PC-3 (cell line): ENCODE results near the gene ASL. TPM values are rescaled to one million over a fixed set of nuclear protein-coding genes. Genes with fewer than 3 reads are reported as not detected.

ENCODE experiments used
- ATAC-seq: fragments of 200-7000 bp; cut with Tn5 transposase; 2 replicates; pipeline ENCODE4 v1.9.1; 2020; ENCODE audit warnings: mild to moderate bottlenecking, moderate library complexity
- BruUV-seq: library from RNA; stranded (reverse); fragments of 400-500 nt; replicated peaks from 2 replicates; lab custom pipeline; 2021; lab: Mats Ljungman, UMichigan
- CTCF ChIA-PET: fragments of 300-600 bp; sonication (Branson Sonifier 250); formaldehyde crosslinking; loops from one replicate; lab custom pipeline; 2022; ENCODE audit warnings: antibody characterized with exemption; lab: Charles Lee
- POLR2A ChIA-PET: fragments of 300-600 bp; sonication (Branson Sonifier 250); formaldehyde crosslinking; loops from one replicate; lab custom pipeline; 2022; ENCODE audit warnings: antibody characterized with exemption; ENCODE audit not compliant: unreplicated experiment; lab: Charles Lee
- DNase-seq: peaks from one replicate; pipeline ENCODE4 v3.0.0-alpha.2; 2015
- H2AFZ ChIP-seq: fragments of 300-600 bp; sonication (generic); 2 replicates; pipeline ENCODE4 v1.6.0; 2016; ENCODE audit warnings: antibody characterized with exemption, low read length
- H3F3A ChIP-seq: fragments of 300-600 bp; sonication (generic); one replicate; pipeline ENCODE4 v1.6.0; 2017; ENCODE audit warnings: antibody characterized with exemption, low read length, control low read depth, mild to moderate bottlenecking; ENCODE audit not compliant: unreplicated experiment
- H3K27ac ChIP-seq: fragments of 300-600 bp; sonication (generic); 2 replicates; pipeline ENCODE4 v1.5.1; 2016; ENCODE audit warnings: mild to moderate bottlenecking, low read length
- H3K27me3 ChIP-seq: fragments of 300-600 bp; sonication (generic); 2 replicates; pipeline ENCODE4 v1.6.1; 2016; ENCODE audit warnings: low read length, mixed read lengths
- H3K36me3 ChIP-seq: fragments of 300-600 bp; sonication (generic); 2 replicates; pipeline ENCODE4 v1.6.1; 2016; ENCODE audit warnings: low read depth, mixed run types, low read length, mixed read lengths
- H3K4me1 ChIP-seq: fragments of 300-600 bp; sonication (generic); 2 replicates; pipeline ENCODE4 v1.5.1; 2016; ENCODE audit warnings: low read length; ENCODE audit not compliant: insufficient read depth
- H3K4me2 ChIP-seq: fragments of 300-600 bp; sonication (generic); 2 replicates; pipeline ENCODE4 v1.6.0; 2016; ENCODE audit warnings: low read length
- H3K4me3 ChIP-seq: fragments of 300-600 bp; sonication (generic); 2 replicates; pipeline ENCODE4 v1.5.1; 2016; ENCODE audit warnings: mild to moderate bottlenecking, low read length, mixed read lengths
- H3K79me2 ChIP-seq: fragments of 300-600 bp; sonication (generic); 2 replicates; pipeline ENCODE4 v1.6.1; 2017; ENCODE audit warnings: low read length, mixed read lengths
- H3K9ac ChIP-seq: fragments of 300-600 bp; sonication (generic); 2 replicates; pipeline ENCODE4 v1.6.0; 2016; ENCODE audit warnings: mild to moderate bottlenecking, low read length
- H3K9me2 ChIP-seq: fragments of 300-600 bp; sonication (generic); replicated peaks from 2 replicates; pipeline ENCODE4 v1.6.1; 2016; ENCODE audit warnings: mixed run types, low read length, mixed read lengths
- H3K9me3 ChIP-seq: fragments of 300-600 bp; sonication (generic); 2 replicates; pipeline ENCODE4 v1.6.1; 2016; ENCODE audit warnings: low read length, mixed read lengths
- H4K20me1 ChIP-seq: fragments of 300-600 bp; sonication (generic); 2 replicates; pipeline ENCODE4 v1.6.1; 2016; ENCODE audit warnings: low read length, mixed read lengths
- CTCF ChIP-seq: fragments of 300-600 bp; sonication (generic); conservative IDR thresholded peaks from 2 replicates; pipeline ENCODE4 v1.5.1; 2017; ENCODE audit warnings: antibody characterized with exemption, low read depth, mild to moderate bottlenecking, low read length
- EZH2 ChIP-seq: fragments of 300-600 bp; sonication (generic); IDR thresholded peaks from one replicate; pipeline ENCODE4 v1.6.1; 2017; ENCODE audit warnings: antibody characterized with exemption, mild to moderate bottlenecking, low read length; ENCODE audit not compliant: unreplicated experiment
- EZH2phosphoT487 ChIP-seq: fragments of 300-600 bp; sonication (generic); IDR thresholded peaks from 2 replicates; pipeline ENCODE4 v1.6.1; 2018; ENCODE audit warnings: mild to moderate bottlenecking, antibody characterized with exemption, low read length, borderline replicate concordance
- intact Hi-C: fragments of 100-400 bp; cut with micrococcal nuclease; formaldehyde crosslinking; loops from 2 replicates; pipeline ENCODE4 v1.9.0; 2023
- total RNA-seq: library from RNA; depleted of rRNA; stranded (reverse); fragments of >200 nt; gene quantifications from 2 replicates; pipeline ENCODE4 v1.2.3, GENCODE V29; 2014

Gene ASL
- total RNA-seq, 1 experiment from 2014 or later, result 55.9 TPM

- Histone ChIP-seq H3F3A (no peaks in the 10 kb centered on the region), H3K4me3 (peak overlapping the region; percentile 96), H3K36me3 (no peaks in the 10 kb centered on the region), H3K79me2 (peaks cover 15% of the 10 kb centered on the region), H3K27ac (no peak overlapping the region), H3K9ac (peak overlapping the region; percentile 85), H3K4me1 (peaks cover 10% of the 10 kb centered on the region; the same call in 1 of the 2 replicates), H2AFZ (peak overlapping the region; percentile 85), H3K4me2 (peak overlapping the region; percentile 98), H4K20me1 (no peaks in the 10 kb centered on the region), H3K9me2 (no peaks in the 10 kb centered on the region), H3K9me3 (no peaks in the 10 kb centered on the region), H3K27me3 (no peaks in the 10 kb centered on the region)
- no peak for DNase-seq
- no peak for ATAC-seq
- BruUV-seq, result no TSS peak
- intact Hi-C loops, result loop anchor here (5.0 kb wide), 1 partner anchor 44 kb away; no protein-coding TSS in a partner anchor
- TF ChIP-seq EZH2, result no peak
- no peak for TF ChIP-seq CTCF
- no peak for TF ChIP-seq EZH2phosphoT487
- ChIA-PET POLR2A (interaction anchor here (0.6 to 0.7 kb wide), 2 partner anchors 13 to 779 kb away, joined by 3 to 5 read pairs; no protein-coding TSS in a partner anchor), CTCF (no interaction called here)
Observed at GRCh38 chr7:66076462-66077329, 1.1 kb downstream of the ASL start.

GRCh38 chr7:66078067-66078466, 2.4 kb downstream of the ASL start:
- no TSS peak for BruUV-seq
- Histone ChIP-seq H4K20me1 (no peaks in the 10 kb centered on the region), H3K4me1 (peaks cover 10% of the 10 kb centered on the region; the same call in 1 of the 2 replicates), H3K27me3 (no peaks in the 10 kb centered on the region), H3K79me2 (peaks cover 15% of the 10 kb centered on the region), H2AFZ (no peak overlapping the region), H3K4me2 (no peak overlapping the region), H3K9ac (no peak overlapping the region), H3K4me3 (no peak overlapping the region), H3K9me3 (no peaks in the 10 kb centered on the region), H3F3A (no peaks in the 10 kb centered on the region), H3K27ac (no peak overlapping the region), H3K36me3 (no peaks in the 10 kb centered on the region), H3K9me2 (no peaks in the 10 kb centered on the region)
- no peak for ATAC-seq
- ChIA-PET CTCF (no interaction called here), POLR2A (interaction anchor here (0.5 to 0.6 kb wide), 2 partner anchors 46 to 577 kb away, joined by 5 read pairs; no protein-coding TSS in a partner anchor)
- DNase-seq, result no peak
- intact Hi-C loops, result loop anchor here (5.0 kb wide), 1 partner anchor 46 kb away; no protein-coding TSS in a partner anchor
- TF ChIP-seq EZH2, result no peak
- no peak for TF ChIP-seq EZH2phosphoT487

GRCh38 chr7:66082083-66082482, 6.5 kb downstream of the ASL start:
- Histone ChIP-seq H3K4me1 (peaks cover 1% of the 10 kb centered on the region; the same call in 1 of the 2 replicates), H4K20me1 (no peaks in the 10 kb centered on the region), H3K9ac (no peak overlapping the region), H2AFZ (no peak overlapping the region), H3F3A (no peaks in the 10 kb centered on the region), H3K79me2 (peaks cover 2% of the 10 kb centered on the region), H3K27ac (no peak overlapping the region), H3K4me2 (no peak overlapping the region), H3K27me3 (no peaks in the 10 kb centered on the region), H3K4me3 (no peak overlapping the region), H3K9me3 (no peaks in the 10 kb centered on the region), H3K9me2 (no peaks in the 10 kb centered on the region), H3K36me3 (no peaks in the 10 kb centered on the region)
- no TSS peak for BruUV-seq
- intact Hi-C loops, result no loop called here
- no peak for TF ChIP-seq EZH2phosphoT487
- no peak for TF ChIP-seq CTCF
- TF ChIP-seq EZH2, result no peak
- ATAC-seq (no peak), DNase-seq (no peak)
- ChIA-PET CTCF (no interaction called here), POLR2A (no interaction called here)
